Activated CD8-positive, alpha-beta T cell treated with anti-CD3 and anti-CD28 coated beads for 36 hours (primary cell): ENCODE measurements around the gene FAM118B. TPM values are rescaled to one million over a fixed set of nuclear protein-coding genes. Genes with fewer than 3 reads are reported as not detected.

Experiments
- ATAC-seq: fragments of 200-7000 bp; cut with Tn5 transposase; one replicate; pipeline ENCODE4 v1.10.0; 2021; ENCODE audit warnings: mild to moderate bottlenecking, moderate library complexity
- CTCF ChIA-PET: fragments of 350-600 bp; sonication (Branson Sonifier 250); formaldehyde crosslinking; loops from one replicate; lab custom pipeline; 2021; ENCODE audit warnings: antibody characterized with exemption; lab: Charles Lee
- POLR2A ChIA-PET: fragments of 350-600 bp; sonication (Branson Sonifier 250); formaldehyde crosslinking; loops from one replicate; lab custom pipeline; 2021; ENCODE audit warnings: antibody characterized with exemption; lab: Charles Lee
- DNase-seq: peaks from one replicate; pipeline ENCODE4 v3.0.0-alpha.2; 2020
- H3K27ac Mint-ChIP-seq: one replicate; pipeline ENCODE4 v1.8.0; 2021; ENCODE audit warnings: mild to moderate bottlenecking, mixed read lengths
- H3K27me3 Mint-ChIP-seq: one replicate; pipeline ENCODE4 v1.8.0; 2021; ENCODE audit warnings: mixed read lengths
- H3K36me3 Mint-ChIP-seq: one replicate; pipeline ENCODE4 v1.8.0; 2021; ENCODE audit warnings: low read depth, mixed read lengths
- H3K4me1 Mint-ChIP-seq: one replicate; pipeline ENCODE4 v1.8.0; 2021; ENCODE audit warnings: low read depth, mixed read lengths
- H3K4me3 Mint-ChIP-seq: one replicate; pipeline ENCODE4 v1.8.0; 2021; ENCODE audit warnings: mild to moderate bottlenecking, moderate library complexity, mixed read lengths
- H3K9me3 Mint-ChIP-seq: one replicate; pipeline ENCODE4 v1.8.0; 2021; ENCODE audit warnings: mixed read lengths
- CTCF ChIP-seq: fragments of 200-600 bp; IDR thresholded peaks from one replicate; pipeline ENCODE4 v1.8.0; 2022; ENCODE audit warnings: antibody characterized with exemption, mild to moderate bottlenecking
- intact Hi-C: fragments of 100-400 bp; cut with micrococcal nuclease; formaldehyde crosslinking; loops from one replicate; pipeline ENCODE4 v1.10.0; 2022
- total RNA-seq, 2 experiments: library from RNA; stranded (reverse); gene quantifications; one replicate each; pipeline ENCODE4 v1.2.3, GENCODE V29; 2021

The FAM118B gene
- total RNA-seq, 2 experiments from 2014 or later, result 8.9 to 9.5 TPM

- intact Hi-C loops, result no loop called here
- DNase-seq, result no peak
- no peak for ATAC-seq
- H3K27ac Mint-ChIP-seq, result no peak overlapping the region
- ChIA-PET CTCF (interaction anchor here (0.7 to 1.1 kb wide), 4 partner anchors 253 to 278 kb away, joined by 3 to 4 read pairs (median 4); no protein-coding TSS in a partner anchor), POLR2A (no interaction called here)
- no peak for TF ChIP-seq CTCF
- peaks cover 48% of the 10 kb centered on the region for H3K36me3 Mint-ChIP-seq
- no peak overlapping the region for H3K4me3 Mint-ChIP-seq
- no peaks in the 10 kb centered on the region for H3K4me1 Mint-ChIP-seq
- H3K9me3 Mint-ChIP-seq, result peaks cover 6% of the 10 kb centered on the region
- H3K27me3 Mint-ChIP-seq, result no peaks in the 10 kb centered on the region
Observed at GRCh38 chr11:126195119-126195518, 16.5 kb upstream of the FAM118B start.

GRCh38 chr11:126197277-126197939 is 14.2 kb upstream of the FAM118B start:
- H3K9me3 Mint-ChIP-seq, result peaks cover 6% of the 10 kb centered on the region
- ChIA-PET POLR2A (no interaction called here), CTCF (interaction anchor here (1.0 to 1.8 kb wide), 2 partner anchors 10 to 274 kb away, joined by 3 to 5 read pairs; no protein-coding TSS in a partner anchor)
- no peaks in the 10 kb centered on the region for H3K27me3 Mint-ChIP-seq
- no peak overlapping the region for H3K27ac Mint-ChIP-seq
- no peaks in the 10 kb centered on the region for H3K4me1 Mint-ChIP-seq
- no peak for DNase-seq
- intact Hi-C loops, result no loop called here
- ATAC-seq, result no peak
- H3K36me3 Mint-ChIP-seq, result peaks cover 59% of the 10 kb centered on the region
- TF ChIP-seq CTCF, result no peak
- H3K4me3 Mint-ChIP-seq, result no peak overlapping the region

- H3K27me3 Mint-ChIP-seq, result no peaks in the 10 kb centered on the region
- no peak for DNase-seq
- no peak overlapping the region for H3K27ac Mint-ChIP-seq
- H3K36me3 Mint-ChIP-seq, result peaks cover 65% of the 10 kb centered on the region
- POLR2A ChIA-PET, result interaction anchor here (0.8 to 1.0 kb wide), 2 partner anchors 11 to 14 kb away, joined by 3 read pairs; no protein-coding TSS in a partner anchor
- H3K4me3 Mint-ChIP-seq, result no peak overlapping the region
- intact Hi-C loops, result no loop called here
- no peak for ATAC-seq
- H3K9me3 Mint-ChIP-seq, result peaks cover 6% of the 10 kb centered on the region
- CTCF ChIA-PET, result interaction anchor here (1.8 kb wide), 1 partner anchor 275 kb away, joined by 5 read pairs; no protein-coding TSS in a partner anchor
- no peaks in the 10 kb centered on the region for H3K4me1 Mint-ChIP-seq
- TF ChIP-seq CTCF, result no peak
Observed at GRCh38 chr11:126198648-126199047, 12.9 kb upstream of the FAM118B start.

GRCh38 chr11:126202646-126203359 is 8.8 kb upstream of the FAM118B start:
- no peak for TF ChIP-seq CTCF
- Mint-ChIP-seq H3K27me3 (no peaks in the 10 kb centered on the region), H3K27ac (no peak overlapping the region), H3K4me3 (no peak overlapping the region), H3K9me3 (peaks cover 4% of the 10 kb centered on the region), H3K36me3 (peaks cover 56% of the 10 kb centered on the region), H3K4me1 (no peaks in the 10 kb centered on the region)
- intact Hi-C loops, result no loop called here
- POLR2A ChIA-PET, result interaction anchor here (1.2 to 1.3 kb wide), 2 partner anchors 14 to 60 kb away, joined by 3 read pairs; no protein-coding TSS in a partner anchor
- no peak for ATAC-seq
- CTCF ChIA-PET, result interaction anchor here (1.2 to 1.6 kb wide), 2 partner anchors 9 to 260 kb away, joined by 3 to 4 read pairs; no protein-coding TSS in a partner anchor
- no peak for DNase-seq
